HG03060 (cell line): Measurements from ENCODE around the gene CFAP221.

ENCODE experiments used
- ATAC-seq: cut with Tn5 transposase; IDR thresholded peaks from one replicate; pipeline ENCODE4 v1.9.1; 2021; ENCODE audit warnings: low read depth, moderate number of reproducible peaks; ENCODE audit not compliant: unreplicated experiment

The CFAP221 gene

GRCh38 chr2:119694845-119695521 lies 150.7 kb downstream of the CFAP221 start:
- no peak for ATAC-seq

DNA sequence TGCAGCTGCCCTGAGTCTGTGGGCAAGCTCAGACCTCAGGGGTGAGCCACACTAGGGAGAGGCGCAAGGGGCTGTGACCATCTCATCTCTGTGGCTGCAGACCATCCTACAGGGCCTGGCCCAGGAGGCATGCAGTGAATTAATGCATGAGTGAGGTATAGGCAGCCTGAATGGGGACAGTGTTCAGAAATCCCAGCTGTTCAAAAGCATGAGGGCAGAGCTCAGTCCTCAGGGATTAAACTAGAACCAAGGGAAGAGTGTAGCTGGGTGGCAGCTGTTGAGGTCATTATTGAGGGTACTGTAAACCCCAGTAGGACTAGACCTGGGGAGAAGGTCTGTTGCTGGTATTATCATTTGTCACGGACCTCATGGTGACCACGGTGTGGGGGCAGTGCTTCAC lies 151.8 kb downstream of the CFAP221 start:
- ATAC-seq = no peak

GRCh38 chr2:119696494-119697030 lies 152.3 kb downstream of the CFAP221 start:
- ATAC-seq = no peak

GRCh38 chr2:119697290-119698020 lies 153.2 kb downstream of the CFAP221 start:
- no peak for ATAC-seq

DNA sequence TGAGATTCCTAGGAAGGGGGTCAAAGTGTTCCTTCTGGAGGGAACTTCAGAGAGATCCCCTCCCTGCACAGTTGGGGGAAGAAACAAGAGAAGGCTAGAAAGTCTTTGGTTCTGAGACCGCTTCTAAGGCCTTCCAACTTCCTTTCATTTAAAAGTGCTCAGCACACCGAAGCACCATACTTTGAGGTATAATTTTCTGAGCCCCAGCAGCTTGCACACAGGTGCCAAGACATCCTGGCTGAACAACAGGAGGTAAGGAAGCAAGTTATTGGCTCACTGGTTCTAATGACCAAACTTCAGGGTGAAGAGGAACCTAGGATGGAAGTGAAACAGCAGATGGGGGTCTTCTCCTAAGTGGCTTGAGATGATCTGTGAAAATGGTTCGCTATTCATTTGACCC lies 154.0 kb downstream of the CFAP221 start:
- ATAC-seq = no peak

GRCh38 chr2:119699016-119699606 lies 154.9 kb downstream of the CFAP221 start:
- ATAC-seq = no peak

DNA sequence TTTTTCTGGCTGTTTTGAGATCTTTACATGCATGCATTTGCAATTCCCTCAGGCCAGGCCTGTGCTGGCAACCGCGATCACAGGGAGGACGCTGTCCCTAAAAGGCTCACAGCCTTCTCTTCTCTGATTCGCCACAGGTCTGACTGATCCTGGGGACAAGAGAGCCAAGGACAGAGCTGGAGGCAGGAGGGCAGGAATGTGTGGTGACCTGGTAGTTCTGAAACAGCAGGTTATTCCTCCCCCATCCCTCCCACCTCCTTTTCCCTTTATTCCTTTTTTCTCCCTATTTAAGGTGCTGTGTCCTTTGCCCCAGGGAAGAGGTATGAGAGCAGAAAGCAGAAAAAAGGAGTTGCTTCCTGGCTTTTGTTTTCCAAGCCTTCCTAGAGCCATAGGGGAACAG lies 156.6 kb downstream of the CFAP221 start:
- ATAC-seq = no peak

GRCh38 chr2:119701352-119701751 lies 157.1 kb downstream of the CFAP221 start:
- no peak for ATAC-seq

- ATAC-seq = no peak
These were observed 158.1 kb downstream of the CFAP221 start for GRCh38 chr2:119702203-119702917.

DNA sequence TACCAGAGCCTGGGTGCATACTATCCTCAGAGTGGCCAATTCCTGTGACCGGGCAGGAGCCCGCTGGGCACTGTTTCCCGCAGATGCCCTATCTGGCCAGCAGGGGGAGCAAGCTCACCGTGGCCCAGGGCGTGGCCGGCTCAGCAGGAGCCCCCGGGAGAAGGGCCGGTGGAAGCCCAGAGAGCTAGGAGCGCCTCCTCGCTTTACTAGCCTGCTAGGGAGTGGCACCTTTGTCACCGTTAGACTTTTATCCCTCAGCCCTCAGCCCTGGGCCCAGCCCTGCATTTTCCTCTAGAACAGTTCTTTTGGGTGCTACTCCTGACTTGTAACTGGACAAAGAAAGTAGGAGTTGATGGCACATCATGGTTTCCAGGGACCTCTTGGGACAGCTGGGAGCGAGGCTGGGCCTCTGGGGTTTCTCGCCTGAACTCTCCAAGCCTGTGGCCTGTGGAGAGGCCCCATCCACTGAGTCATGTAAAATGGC lies 158.7 kb downstream of the CFAP221 start:
- ATAC-seq = no peak

- no peak for ATAC-seq
These were observed 159.3 kb downstream of the CFAP221 start for GRCh38 chr2:119703526-119703925.

DNA sequence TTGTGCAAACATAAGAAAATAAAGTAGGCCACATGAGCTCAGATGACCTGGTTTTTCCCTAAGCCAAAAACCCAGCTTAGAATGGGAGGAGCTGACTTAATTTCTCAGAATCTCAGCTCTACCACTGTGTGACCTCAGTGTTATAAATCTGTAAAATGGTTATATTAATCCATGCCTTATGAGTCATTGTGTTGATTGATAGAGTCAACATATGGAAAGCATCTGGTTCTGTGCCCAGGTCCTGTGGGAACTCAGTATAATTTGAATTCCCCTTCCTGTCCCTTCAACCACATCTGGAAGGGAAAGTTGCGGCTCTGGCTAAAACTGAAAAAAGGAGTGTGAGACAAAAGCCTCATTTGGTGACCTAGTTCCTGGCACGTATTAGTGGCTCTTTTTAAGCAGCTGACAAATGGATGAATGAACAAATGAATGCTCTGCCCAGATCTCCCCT lies 160.4 kb downstream of the CFAP221 start:
- no peak for ATAC-seq

- no peak for ATAC-seq
These were observed 162.0 kb downstream of the CFAP221 start for GRCh38 chr2:119706221-119706620.
